GM23338 (cell line): ENCODE measurements around the gene CARMIL1. TPM values are rescaled to one million over a fixed set of nuclear protein-coding genes. Genes with fewer than 3 reads are reported as not detected.

Experiments
- ATAC-seq: fragments of 200-7000 bp; cut with Tn5 transposase; 3 replicates; pipeline ENCODE4 v1.9.1; 2020
- DNase-seq: peaks from one replicate; pipeline ENCODE4 v3.0.0-alpha.2; 2015; ENCODE audit warnings: low spot score
- H2AFZ ChIP-seq: fragments of 200-600 bp; sonication (generic); 2 replicates; pipeline ENCODE4 v1.8.0; 2016; ENCODE audit warnings: antibody characterized with exemption, mild to moderate bottlenecking, moderate library complexity
- H3F3A ChIP-seq: fragments of 200-600 bp; sonication (generic); replicated peaks from 2 replicates; pipeline ENCODE4 v1.8.0; 2017; ENCODE audit warnings: antibody characterized with exemption, mixed run types, low read depth
- H3K27ac ChIP-seq: fragments of 200-600 bp; sonication (generic); 2 replicates; pipeline ENCODE4 v1.6.1; 2016; ENCODE audit warnings: low read depth
- H3K27me3 ChIP-seq: fragments of 200-600 bp; sonication (generic); 2 replicates; pipeline ENCODE4 v1.8.0; 2016; ENCODE audit warnings: mild to moderate bottlenecking, mixed run types, moderate library complexity; ENCODE audit not compliant: insufficient read depth
- H3K36me3 ChIP-seq: fragments of 200-600 bp; sonication (generic); 2 replicates; pipeline ENCODE4 v1.8.0; 2016; ENCODE audit warnings: mild to moderate bottlenecking; ENCODE audit not compliant: insufficient read depth
- H3K4me1 ChIP-seq: fragments of 200-600 bp; sonication (generic); 2 replicates; pipeline ENCODE4 v1.8.0; 2016; ENCODE audit warnings: mild to moderate bottlenecking, moderate library complexity; ENCODE audit not compliant: insufficient read depth
- H3K4me2 ChIP-seq: fragments of 200-600 bp; sonication (generic); 2 replicates; pipeline ENCODE4 v1.7.1; 2017; ENCODE audit warnings: mixed run types
- H3K4me3 ChIP-seq: fragments of 200-600 bp; sonication (generic); 2 replicates; pipeline ENCODE4 v1.6.1; 2016; ENCODE audit warnings: mixed run types
- H3K79me2 ChIP-seq: fragments of 200-600 bp; sonication (generic); replicated peaks from 2 replicates; pipeline ENCODE4 v1.8.0; 2017; ENCODE audit warnings: mild to moderate bottlenecking; ENCODE audit not compliant: insufficient read depth
- H3K9me2 ChIP-seq: fragments of 200-600 bp; sonication (generic); 2 replicates; pipeline ENCODE4 v1.8.0; 2017; ENCODE audit not compliant: insufficient read depth
- H4K20me1 ChIP-seq: fragments of 200-600 bp; sonication (generic); replicated peaks from 2 replicates; pipeline ENCODE4 v1.8.0; 2017; ENCODE audit warnings: mild to moderate bottlenecking; ENCODE audit not compliant: insufficient read depth
- H3K27ac Mint-ChIP-seq: 2 replicates; pipeline ENCODE4 v1.8.0; 2020; ENCODE audit warnings: inconsistent platforms, mild to moderate bottlenecking, moderate library complexity, mixed read lengths
- H3K27me3 Mint-ChIP-seq: 3 replicates; pipeline ENCODE4 v1.8.0; 2022; ENCODE audit warnings: low read depth, mild to moderate bottlenecking, moderate library complexity, mixed read lengths, inconsistent platforms; ENCODE audit not compliant: insufficient read depth, poor library complexity
- H3K36me3 Mint-ChIP-seq: 3 replicates; pipeline ENCODE4 v1.8.0; 2021; ENCODE audit warnings: low read depth, mild to moderate bottlenecking, inconsistent platforms, moderate library complexity, mixed read lengths
- H3K4me1 Mint-ChIP-seq: 3 replicates; pipeline ENCODE4 v1.8.0; 2020; ENCODE audit warnings: mild to moderate bottlenecking, inconsistent platforms, mixed read lengths
- H3K4me3 Mint-ChIP-seq: 3 replicates; pipeline ENCODE4 v1.8.0; 2021; ENCODE audit warnings: moderate library complexity, mild to moderate bottlenecking, inconsistent platforms, mixed read lengths
- H3K9me3 Mint-ChIP-seq: 3 replicates; pipeline ENCODE4 v1.8.0; 2020; ENCODE audit warnings: moderate library complexity, mild to moderate bottlenecking, inconsistent platforms, mixed read lengths
- CREB1 ChIP-seq: fragments of 250-450 bp; sonication (Bioruptor Pico); IDR thresholded peaks from 2 replicates; pipeline ENCODE4 v1.5.0; 2020; ENCODE audit warnings: low read depth, mild to moderate bottlenecking, moderate library complexity
- CTCF ChIP-seq, 2 experiments: fragments of 200-600 bp in 1 of 2; sonication (generic) in 1 of 2; conservative IDR thresholded peaks; 2 replicates each; pipeline versions ENCODE4 v1.5.1 to v1.6.1; 2016 to 2017; ENCODE audit warnings: antibody characterized with exemption in 2 of 2, low read depth in 2 of 2, mild to moderate bottlenecking in 2 of 2, moderate library complexity in 1 of 2
- EZH2 ChIP-seq: fragments of 200-600 bp; sonication (generic); IDR thresholded peaks from one replicate; pipeline ENCODE4 v1.8.0; 2017; ENCODE audit warnings: antibody characterized with exemption, mild to moderate bottlenecking, low read depth; ENCODE audit not compliant: unreplicated experiment
- EZH2phosphoT487 ChIP-seq: fragments of 200-600 bp; sonication (generic); IDR thresholded peaks from one replicate; pipeline ENCODE4 v1.8.1; 2018; ENCODE audit warnings: antibody characterized with exemption; ENCODE audit not compliant: unreplicated experiment
- JUNB ChIP-seq: IDR thresholded peaks from one replicate; pipeline ENCODE4 v1.6.1; 2016; ENCODE audit warnings: antibody characterized with exemption; ENCODE audit not compliant: unreplicated experiment
- POLR2AphosphoS5 ChIP-seq: IDR thresholded peaks from 2 replicates; pipeline ENCODE4 v1.6.1; 2016; ENCODE audit warnings: antibody characterized with exemption, low read depth
- STAT1 ChIP-seq: IDR thresholded peaks from one replicate; pipeline ENCODE4 v1.6.1; 2016; ENCODE audit warnings: antibody characterized with exemption; ENCODE audit not compliant: unreplicated experiment
- ZNF114 ChIP-seq: fragments of 250-450 bp; sonication (Bioruptor Pico); IDR thresholded peaks from 2 replicates; pipeline ENCODE4 v1.5.0; 2020; ENCODE audit warnings: mild to moderate bottlenecking, moderate library complexity
- ZNF331 ChIP-seq: fragments of 250-450 bp; sonication (Bioruptor Pico); IDR thresholded peaks from 2 replicates; pipeline ENCODE4 v1.5.0; 2020; ENCODE audit warnings: low read depth, mild to moderate bottlenecking, moderate library complexity
- polyA plus RNA-seq: library from polyadenylated mRNA; unstranded; fragments of >200 nt; fragmentation: Nextera tagmentation; extraction: Ambion mirVana; gene quantifications from 2 replicates; pipeline ENCODE4 v1.2.1, GENCODE V29; 2016
- total RNA-seq: library from RNA; depleted of rRNA; stranded (reverse); fragments of >200 nt; shearing (Covaris generic); gene quantifications from 2 replicates; pipeline ENCODE4 v1.2.3, GENCODE V29; 2014
- TF ChIP-seq, protein P1 (sequence below): fragments of 250-450 bp; sonication (Bioruptor Pico); IDR thresholded peaks from 2 replicates; pipeline ENCODE4 v1.5.0; 2020; ENCODE audit warnings: mild to moderate bottlenecking, moderate library complexity
- TF ChIP-seq, protein P2 (sequence below): IDR thresholded peaks from 2 replicates; pipeline ENCODE4 v1.6.1; 2016; ENCODE audit warnings: antibody characterized with exemption

Gene CARMIL1
- total and polyA plus RNA-seq, 2 experiments from 2014 or later, result 43.2 to 66.9 TPM

DNA sequence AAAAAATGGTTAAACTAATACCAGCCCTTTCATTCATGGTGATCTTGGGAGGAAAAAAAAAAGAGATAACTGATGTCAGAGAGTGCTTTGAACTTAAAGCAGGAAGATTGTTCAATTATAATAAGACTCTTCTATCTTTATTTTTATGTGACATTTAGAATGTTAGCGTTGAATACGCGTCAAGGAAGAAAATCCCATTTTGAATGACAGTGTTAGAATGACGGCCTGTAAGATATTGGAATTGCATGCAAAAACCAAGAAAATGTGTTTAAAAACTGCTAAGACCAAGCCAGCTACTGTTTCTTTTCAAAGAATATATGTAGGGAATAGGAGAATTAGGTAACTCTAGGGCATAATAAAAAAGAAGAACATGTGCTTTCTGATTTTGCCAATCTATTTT is 123.0 kb downstream of the CARMIL1 start (continued):
- TF ChIP-seq, protein P1, sequence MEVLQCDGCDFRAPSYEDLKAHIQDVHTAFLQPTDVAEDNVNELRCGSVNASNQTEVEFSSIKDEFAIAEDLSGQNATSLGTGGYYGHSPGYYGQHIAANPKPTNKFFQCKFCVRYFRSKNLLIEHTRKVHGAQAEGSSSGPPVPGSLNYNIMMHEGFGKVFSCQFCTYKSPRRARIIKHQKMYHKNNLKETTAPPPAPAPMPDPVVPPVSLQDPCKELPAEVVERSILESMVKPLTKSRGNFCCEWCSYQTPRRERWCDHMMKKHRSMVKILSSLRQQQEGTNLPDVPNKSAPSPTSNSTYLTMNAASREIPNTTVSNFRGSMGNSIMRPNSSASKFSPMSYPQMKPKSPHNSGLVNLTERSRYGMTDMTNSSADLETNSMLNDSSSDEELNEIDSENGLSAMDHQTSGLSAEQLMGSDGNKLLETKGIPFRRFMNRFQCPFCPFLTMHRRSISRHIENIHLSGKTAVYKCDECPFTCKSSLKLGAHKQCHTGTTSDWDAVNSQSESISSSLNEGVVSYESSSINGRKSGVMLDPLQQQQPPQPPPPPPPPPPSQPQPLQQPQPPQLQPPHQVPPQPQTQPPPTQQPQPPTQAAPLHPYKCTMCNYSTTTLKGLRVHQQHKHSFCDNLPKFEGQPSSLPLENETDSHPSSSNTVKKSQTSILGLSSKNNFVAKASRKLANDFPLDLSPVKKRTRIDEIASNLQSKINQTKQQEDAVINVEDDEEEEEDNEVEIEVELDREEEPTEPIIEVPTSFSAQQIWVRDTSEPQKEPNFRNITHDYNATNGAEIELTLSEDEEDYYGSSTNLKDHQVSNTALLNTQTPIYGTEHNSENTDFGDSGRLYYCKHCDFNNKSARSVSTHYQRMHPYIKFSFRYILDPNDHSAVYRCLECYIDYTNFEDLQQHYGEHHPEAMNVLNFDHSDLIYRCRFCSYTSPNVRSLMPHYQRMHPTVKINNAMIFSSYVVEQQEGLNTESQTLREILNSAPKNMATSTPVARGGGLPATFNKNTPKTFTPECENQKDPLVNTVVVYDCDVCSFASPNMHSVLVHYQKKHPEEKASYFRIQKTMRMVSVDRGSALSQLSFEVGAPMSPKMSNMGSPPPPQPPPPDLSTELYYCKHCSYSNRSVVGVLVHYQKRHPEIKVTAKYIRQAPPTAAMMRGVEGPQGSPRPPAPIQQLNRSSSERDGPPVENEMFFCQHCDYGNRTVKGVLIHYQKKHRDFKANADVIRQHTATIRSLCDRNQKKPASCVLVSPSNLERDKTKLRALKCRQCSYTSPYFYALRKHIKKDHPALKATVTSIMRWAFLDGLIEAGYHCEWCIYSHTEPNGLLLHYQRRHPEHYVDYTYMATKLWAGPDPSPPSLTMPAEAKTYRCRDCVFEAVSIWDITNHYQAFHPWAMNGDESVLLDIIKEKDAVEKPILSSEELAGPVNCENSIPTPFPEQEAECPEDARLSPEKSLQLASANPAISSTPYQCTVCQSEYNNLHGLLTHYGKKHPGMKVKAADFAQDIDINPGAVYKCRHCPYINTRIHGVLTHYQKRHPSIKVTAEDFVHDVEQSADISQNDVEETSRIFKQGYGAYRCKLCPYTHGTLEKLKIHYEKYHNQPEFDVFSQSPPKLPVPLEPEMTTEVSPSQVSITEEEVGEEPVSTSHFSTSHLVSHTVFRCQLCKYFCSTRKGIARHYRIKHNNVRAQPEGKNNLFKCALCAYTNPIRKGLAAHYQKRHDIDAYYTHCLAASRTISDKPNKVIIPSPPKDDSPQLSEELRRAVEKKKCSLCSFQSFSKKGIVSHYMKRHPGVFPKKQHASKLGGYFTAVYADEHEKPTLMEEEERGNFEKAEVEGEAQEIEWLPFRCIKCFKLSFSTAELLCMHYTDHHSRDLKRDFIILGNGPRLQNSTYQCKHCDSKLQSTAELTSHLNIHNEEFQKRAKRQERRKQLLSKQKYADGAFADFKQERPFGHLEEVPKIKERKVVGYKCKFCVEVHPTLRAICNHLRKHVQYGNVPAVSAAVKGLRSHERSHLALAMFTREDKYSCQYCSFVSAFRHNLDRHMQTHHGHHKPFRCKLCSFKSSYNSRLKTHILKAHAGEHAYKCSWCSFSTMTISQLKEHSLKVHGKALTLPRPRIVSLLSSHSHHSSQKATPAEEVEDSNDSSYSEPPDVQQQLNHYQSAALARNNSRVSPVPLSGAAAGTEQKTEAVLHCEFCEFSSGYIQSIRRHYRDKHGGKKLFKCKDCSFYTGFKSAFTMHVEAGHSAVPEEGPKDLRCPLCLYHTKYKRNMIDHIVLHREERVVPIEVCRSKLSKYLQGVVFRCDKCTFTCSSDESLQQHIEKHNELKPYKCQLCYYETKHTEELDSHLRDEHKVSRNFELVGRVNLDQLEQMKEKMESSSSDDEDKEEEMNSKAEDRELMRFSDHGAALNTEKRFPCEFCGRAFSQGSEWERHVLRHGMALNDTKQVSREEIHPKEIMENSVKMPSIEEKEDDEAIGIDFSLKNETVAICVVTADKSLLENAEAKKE (CRISPR knock-in tag), result no peak
- TF ChIP-seq STAT1 (no peak), CTCF (conservative IDR thresholded peaks at IDR 0.05; ENCODE audit: low read depth in 2 of 2) (no peak), ZNF331 (CRISPR knock-in tag) (no peak), JUNB (no peak)

DNA sequence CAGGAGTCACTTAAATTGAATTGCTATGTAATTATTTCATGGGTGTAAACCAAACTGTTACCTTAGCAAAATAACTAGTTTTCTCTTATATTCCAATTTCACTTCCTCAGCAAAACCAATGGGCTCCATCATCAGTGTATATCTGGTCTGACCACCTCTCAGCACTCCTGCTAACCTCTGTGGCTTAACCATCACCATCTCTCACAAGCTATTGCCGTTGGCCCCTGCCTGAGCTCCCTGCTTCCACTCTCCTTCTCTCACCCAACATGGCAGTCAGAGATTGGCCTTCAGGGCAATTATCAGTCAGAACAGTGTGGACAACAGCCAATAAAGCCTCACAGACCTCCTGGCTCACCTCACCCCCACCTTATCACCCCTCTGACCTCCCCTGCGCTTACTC is 124.0 kb downstream of the CARMIL1 start:
- H3K27ac Mint-ChIP-seq, result no peak overlapping the region
- ATAC-seq (no peak), DNase-seq (no peak)
- H3K36me3 Mint-ChIP-seq, result no peaks in the 10 kb centered on the region
- H3K4me3 ChIP-seq, result no peak overlapping the region
- H3K79me2 ChIP-seq, result peaks cover 84% of the 10 kb centered on the region
- no peaks in the 10 kb centered on the region for H3F3A ChIP-seq
- no peaks in the 10 kb centered on the region for H3K27me3 ChIP-seq
- H3K4me1 ChIP-seq, result peaks cover 62% of the 10 kb centered on the region
- H3K4me2 ChIP-seq, result no peak overlapping the region
- H4K20me1 ChIP-seq, result no peaks in the 10 kb centered on the region; the same call in 1 of the 2 replicates
- no peak overlapping the region for H3K27ac ChIP-seq
- H3K9me3 Mint-ChIP-seq, result no peaks in the 10 kb centered on the region
- H3K36me3 ChIP-seq, result no peaks in the 10 kb centered on the region
- TF ChIP-seq CREB1 (CRISPR knock-in tag) (no peak), POLR2AphosphoS5 (no peak), EZH2 (no peak), JUNB (no peak), CTCF (conservative IDR thresholded peaks at IDR 0.05; ENCODE audit: low read depth in 2 of 2) (no peak), EZH2phosphoT487 (no peak), ZNF114 (CRISPR knock-in tag) (no peak), STAT1 (no peak), ZNF331 (CRISPR knock-in tag) (no peak)
- TF ChIP-seq, protein P2, sequence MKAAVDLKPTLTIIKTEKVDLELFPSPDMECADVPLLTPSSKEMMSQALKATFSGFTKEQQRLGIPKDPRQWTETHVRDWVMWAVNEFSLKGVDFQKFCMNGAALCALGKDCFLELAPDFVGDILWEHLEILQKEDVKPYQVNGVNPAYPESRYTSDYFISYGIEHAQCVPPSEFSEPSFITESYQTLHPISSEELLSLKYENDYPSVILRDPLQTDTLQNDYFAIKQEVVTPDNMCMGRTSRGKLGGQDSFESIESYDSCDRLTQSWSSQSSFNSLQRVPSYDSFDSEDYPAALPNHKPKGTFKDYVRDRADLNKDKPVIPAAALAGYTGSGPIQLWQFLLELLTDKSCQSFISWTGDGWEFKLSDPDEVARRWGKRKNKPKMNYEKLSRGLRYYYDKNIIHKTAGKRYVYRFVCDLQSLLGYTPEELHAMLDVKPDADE, result no peak
- peaks cover 12% of the 10 kb centered on the region; the same call in 1 of the 2 replicates for H3K9me2 ChIP-seq
- H3K4me1 Mint-ChIP-seq, result peaks cover 44% of the 10 kb centered on the region
- H3K27me3 Mint-ChIP-seq, result peaks cover 4% of the 10 kb centered on the region
- H2AFZ ChIP-seq, result no peak overlapping the region
- H3K4me3 Mint-ChIP-seq, result no peak overlapping the region
